Gastroesophageal sphincter (tissue), 3 donors: ENCODE measurements around the gene NUP93.

Experiments used
- CTCF ChIP-seq, 4 experiments: fragments of 200-600 bp in 2 of 4; fragments of 450-650 bp in 2 of 4; sonication (generic) in 1 of 4; IDR thresholded peaks; one replicate each; pipeline ENCODE4 v1.5.1; 2017 to 2019; ENCODE audit warnings: antibody characterized with exemption in 4 of 4, mild to moderate bottlenecking in 2 of 4, moderate library complexity in 2 of 4
- EP300 ChIP-seq: sonication (generic); formaldehyde crosslinking; IDR thresholded peaks from one replicate; pipeline ENCODE4 v1.6.1; 2017; ENCODE audit warnings: antibody characterized with exemption, mild to moderate bottlenecking
- POLR2AphosphoS5 ChIP-seq: sonication (generic); formaldehyde crosslinking; IDR thresholded peaks from one replicate; pipeline ENCODE4 v1.6.1; 2017; ENCODE audit warnings: antibody characterized with exemption

- TF ChIP-seq CTCF (IDR thresholded peaks at IDR 0.05): no peak
- no peak for TF ChIP-seq POLR2AphosphoS5
- no peak for TF ChIP-seq EP300
Measured at GRCh38 chr16:56795011-56795410, 65.1 kb downstream of the NUP93 start.
